RCC 7860 (cell line): ENCODE measurements around the gene DLX5.

Experiments used
- DNase-seq: peaks from one replicate; pipeline ENCODE4 v3.0.0-alpha.2; 2015; ENCODE audit warnings: low spot score
- FAIRE-seq: peaks from 2 replicates; lab custom pipeline; 2012; peaks lifted over from hg19 to GRCh38; lab: Jason Lieb, UNC

The DLX5 gene

GRCh38 chr7:97018791-97019531, 5.7 kb downstream of the DLX5 start:
- no peak for FAIRE-seq
- DNase-seq: no peak

- DNase-seq: no peak
- no peak for FAIRE-seq
Observed at GRCh38 chr7:97018126-97018601, 6.5 kb downstream of the DLX5 start.

GRCh38 chr7:97017192-97018125, 7.2 kb downstream of the DLX5 start:
- no peak for FAIRE-seq
- no peak for DNase-seq

- FAIRE-seq (no peak), DNase-seq (no peak)
Observed at GRCh38 chr7:97016381-97017191, 8.0 kb downstream of the DLX5 start.

GRCh38 chr7:97015756-97016380, 8.8 kb downstream of the DLX5 start:
- DNase-seq: no peak
- FAIRE-seq: no peak

GRCh38 chr7:97015279-97015678, 9.4 kb downstream of the DLX5 start:
- FAIRE-seq (no peak), DNase-seq (no peak)

DNA sequence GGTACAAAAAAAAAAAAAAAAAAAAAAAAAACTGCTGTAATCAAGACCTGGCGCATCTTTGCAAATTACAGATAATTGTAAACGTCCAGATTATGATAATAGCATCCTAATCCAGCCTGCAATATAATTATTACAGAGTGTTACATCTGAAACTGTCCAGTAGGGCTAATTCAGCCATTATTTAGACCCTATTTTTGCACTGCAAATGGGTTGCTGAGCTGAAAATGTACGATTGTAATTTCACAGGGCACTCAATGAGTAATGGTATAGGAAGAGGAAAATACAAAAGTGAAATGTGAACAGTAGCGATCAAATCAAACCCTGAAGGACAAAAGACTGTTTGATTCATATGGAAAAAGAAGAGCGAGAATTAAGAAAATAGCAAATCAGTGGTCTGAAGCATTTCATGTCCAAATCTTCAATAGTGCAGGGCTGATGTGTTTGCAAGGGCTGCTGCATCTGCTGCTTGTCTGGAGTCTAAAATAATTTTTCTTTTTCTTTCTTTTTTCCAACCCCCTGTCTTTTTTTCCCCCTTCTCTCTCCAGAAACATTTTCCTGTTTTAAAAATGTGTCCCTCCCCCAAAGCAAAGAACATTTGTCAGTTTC, 10.4 kb downstream of the DLX5 start:
- no peak for DNase-seq
- FAIRE-seq: no peak

GRCh38 chr7:97013845-97014134, 10.8 kb downstream of the DLX5 start:
- FAIRE-seq: no peak
- DNase-seq: no peak

DNA sequence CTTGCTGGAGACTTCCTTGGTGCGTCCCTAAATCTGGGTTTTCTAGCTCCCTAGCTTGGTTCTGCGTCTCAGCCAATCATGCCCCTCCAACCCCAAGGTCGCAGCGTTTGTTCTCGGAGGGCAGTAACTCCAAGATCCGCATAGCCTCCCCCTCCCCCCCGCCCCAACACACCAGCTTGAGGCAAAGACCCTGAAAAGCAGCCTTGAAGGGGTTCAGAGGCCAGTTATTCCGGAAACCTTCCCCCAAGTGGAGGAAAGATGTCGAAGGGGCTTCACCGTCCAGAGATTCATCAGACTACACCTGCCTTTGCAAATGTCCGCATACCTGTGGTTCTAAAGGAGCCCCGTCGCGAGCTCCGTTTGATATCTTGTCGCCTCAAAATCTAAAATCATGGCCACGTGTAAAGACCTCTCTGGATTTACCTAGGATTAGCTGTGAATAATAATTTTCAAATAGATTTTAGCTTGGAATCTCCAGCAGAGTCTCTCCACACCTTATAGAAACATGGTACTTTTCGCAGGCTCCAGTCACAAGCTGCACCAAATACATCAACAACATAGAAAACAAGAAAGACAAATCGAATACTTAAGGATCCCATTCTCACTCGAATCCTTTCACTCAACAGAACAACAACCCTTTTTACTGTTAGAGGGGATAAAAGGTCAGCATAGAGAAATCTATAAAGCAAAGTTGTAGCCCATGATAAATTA, 11.3 kb downstream of the DLX5 start:
- FAIRE-seq: no peak
- DNase-seq: no peak

DNA sequence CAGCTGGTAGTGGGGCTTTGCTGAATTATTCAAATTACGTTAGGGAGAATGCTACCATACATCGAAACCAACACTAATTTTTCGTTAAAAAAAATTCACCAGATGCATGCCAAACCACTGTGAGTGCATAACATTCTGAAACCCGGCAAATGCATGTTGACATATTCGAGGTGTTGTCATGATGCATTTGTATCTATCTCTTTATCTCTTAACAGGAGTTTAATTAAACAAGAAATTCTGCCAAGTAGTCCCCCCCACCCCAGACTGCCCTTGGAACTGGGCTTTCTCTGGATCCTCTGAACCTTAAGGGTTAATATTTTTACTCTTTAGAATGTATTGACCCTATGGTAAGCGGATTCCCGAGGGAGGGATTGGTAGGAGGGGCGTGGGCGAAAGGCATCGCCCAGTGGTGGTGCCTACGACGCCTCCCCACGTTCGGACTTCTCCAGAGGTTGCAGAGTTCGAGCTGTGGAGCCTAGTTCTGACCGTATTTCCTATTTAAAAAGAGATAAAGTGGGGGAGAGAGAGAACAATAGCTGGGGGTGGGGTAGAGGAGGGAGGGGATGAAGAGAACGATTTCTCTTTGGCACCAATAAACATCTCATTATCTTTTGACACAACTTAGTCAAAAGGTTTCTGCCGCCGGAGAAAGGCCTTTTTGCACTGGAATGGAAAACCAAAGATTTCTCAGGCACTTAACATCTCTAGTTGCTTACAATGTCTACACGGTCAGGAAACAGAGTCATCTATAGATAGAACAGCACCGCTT, 12.1 kb downstream of the DLX5 start:
- FAIRE-seq: no peak
- no peak for DNase-seq

- no peak for DNase-seq
- no peak for FAIRE-seq
Observed at GRCh38 chr7:97011536-97012364, 12.9 kb downstream of the DLX5 start.

DNA sequence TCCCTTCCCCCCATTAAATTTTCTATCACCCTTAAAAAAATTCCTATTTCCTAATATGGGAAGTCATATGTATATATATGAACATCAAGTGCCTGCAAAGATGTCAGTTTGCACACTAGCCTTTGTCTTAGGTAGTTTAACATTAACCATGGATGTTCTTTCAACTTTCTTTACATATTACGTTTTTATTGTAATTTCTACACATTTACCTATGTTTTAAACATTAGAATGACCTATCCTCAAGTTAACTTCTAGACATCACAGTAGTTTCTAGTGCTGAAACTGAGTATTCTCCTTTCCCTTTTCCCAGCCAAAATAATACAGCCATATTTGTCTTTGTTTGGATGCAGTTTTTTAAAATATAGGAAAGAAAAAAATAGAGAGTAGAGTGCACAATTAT, 13.5 kb downstream of the DLX5 start:
- FAIRE-seq (no peak), DNase-seq (no peak)

GRCh38 chr7:97009753-97010732, 14.6 kb downstream of the DLX5 start:
- FAIRE-seq (no peak), DNase-seq (no peak)

DNA sequence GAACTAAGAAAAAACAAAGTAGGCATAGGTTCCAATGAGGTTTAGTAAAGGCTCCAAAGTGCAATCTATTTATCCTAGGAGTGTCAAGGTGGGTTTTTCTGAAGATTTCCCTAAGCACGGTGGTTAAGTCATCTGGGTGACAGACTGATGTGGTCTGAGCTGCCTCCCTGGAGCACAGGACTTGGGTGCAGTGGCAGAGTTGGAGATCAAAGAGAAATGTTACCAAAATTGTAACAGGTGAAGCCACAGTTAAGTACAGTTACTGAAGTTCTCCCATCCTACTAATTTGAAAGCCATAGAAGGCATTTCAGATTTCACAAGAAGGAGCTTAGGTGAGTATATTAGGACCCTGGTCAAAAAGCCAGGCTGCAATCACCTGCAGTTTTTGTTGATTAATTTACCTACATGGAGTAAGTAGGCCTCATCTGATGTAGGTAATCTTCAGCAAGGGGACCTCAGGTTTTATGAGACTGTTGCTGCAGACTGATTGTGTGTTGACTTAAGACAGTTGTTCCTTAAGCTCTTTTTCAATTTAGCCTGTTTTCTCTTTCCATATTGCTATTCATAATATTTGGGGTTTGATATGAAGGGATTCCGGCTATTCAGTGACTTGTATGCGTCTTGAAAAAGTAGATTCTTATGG, 16.2 kb downstream of the DLX5 start:
- DNase-seq (no peak), FAIRE-seq (no peak)

GRCh38 chr7:97007583-97007861, 17.1 kb downstream of the DLX5 start:
- no peak for FAIRE-seq
- DNase-seq: no peak

- DNase-seq: no peak
- no peak for FAIRE-seq
Observed at GRCh38 chr7:97006816-97007582, 17.6 kb downstream of the DLX5 start.
